ENCODE results near the gene GBP1. TPM values are rescaled to one million over a fixed set of nuclear protein-coding genes. Genes with fewer than 3 reads are reported as not detected.
"Not testable (repeated sequence)": the region's sequence is repeated elsewhere in the genome, so short reads cannot be mapped to it uniquely, and the experiment has no call there.

The GBP1 gene
- polyA plus RNA-seq, 6 donors from 2014 or later = 4.2 to 15.7 (median 7.6) TPM

DNA sequence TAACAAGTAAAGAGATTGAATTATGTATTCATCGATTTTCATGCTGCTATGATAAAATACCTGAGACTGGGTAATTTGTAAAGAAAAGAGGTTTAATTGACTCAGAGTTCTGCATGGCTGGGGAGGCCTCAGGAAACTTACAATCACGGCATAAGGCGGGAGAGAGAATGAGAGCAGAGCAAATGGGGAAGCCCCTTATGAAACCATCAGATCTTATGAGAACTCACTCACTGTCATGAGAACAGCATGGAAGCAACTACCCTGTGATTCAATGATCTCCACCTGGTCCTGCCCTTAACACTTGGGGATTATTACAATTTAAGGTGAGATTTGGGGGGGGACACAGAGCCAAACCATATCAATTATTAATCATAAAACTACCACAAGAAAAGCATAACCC lies 39.1 kb downstream of the GBP1 start:
- Mint-ChIP-seq H3K4me1 (peaks cover 14 to 21% (median 20%) of the 10 kb centered on the region in 3 donors), H3K27me3 (no peaks in the 10 kb centered on the region), H3K27ac (peak overlapping the region in 2 of 6 donors; percentile 36 to 67), H3K4me3 (no peak overlapping the region), H3K36me3 (peaks cover 0 to 2% of the 10 kb centered on the region in 2 donors), H3K9me3 (peaks cover 0 to 11% (median 3%) of the 10 kb centered on the region in 7 donors)
- ATAC-seq (ENCODE audit: low read depth in 2 of 2) (no peak), DNase-seq (no peak)

DNA sequence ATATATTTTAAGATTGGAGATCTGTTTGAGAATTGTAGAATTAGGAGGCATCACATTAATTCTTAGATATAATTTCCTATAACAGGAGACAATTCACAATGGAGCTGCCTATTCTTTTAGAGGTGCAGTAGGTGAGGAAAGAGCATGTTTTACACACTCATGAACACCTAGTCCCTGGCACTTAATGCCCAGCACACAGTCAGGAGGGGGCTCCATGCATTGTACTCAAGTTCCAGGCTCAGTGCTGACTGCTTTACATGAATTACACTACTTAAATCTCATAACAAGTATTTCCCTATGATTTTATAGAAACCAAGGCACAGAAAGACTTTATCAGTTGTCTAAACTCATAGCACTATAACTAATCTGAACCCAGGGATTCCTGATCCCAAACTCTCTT lies 42.0 kb downstream of the GBP1 start:
- peaks cover 5 to 13% of the 10 kb centered on the region in 2 donors for H3K36me3 Mint-ChIP-seq
- H3K9me3 Mint-ChIP-seq = peaks cover 0 to 11% (median 0%) of the 10 kb centered on the region in 7 donors
- peak overlapping the region; percentile 84 to 95 (median 92) for H3K4me3 Mint-ChIP-seq
- ATAC-seq (ENCODE audit: low read depth in 2 of 2) (no peak), DNase-seq (no peak)
- H3K27ac Mint-ChIP-seq = peak overlapping the region; percentile 85 to 96 (median 93)
- H3K4me1 Mint-ChIP-seq = peaks cover 17 to 43% (median 38%) of the 10 kb centered on the region in 3 donors
- H3K27me3 Mint-ChIP-seq = no peaks in the 10 kb centered on the region

DNA sequence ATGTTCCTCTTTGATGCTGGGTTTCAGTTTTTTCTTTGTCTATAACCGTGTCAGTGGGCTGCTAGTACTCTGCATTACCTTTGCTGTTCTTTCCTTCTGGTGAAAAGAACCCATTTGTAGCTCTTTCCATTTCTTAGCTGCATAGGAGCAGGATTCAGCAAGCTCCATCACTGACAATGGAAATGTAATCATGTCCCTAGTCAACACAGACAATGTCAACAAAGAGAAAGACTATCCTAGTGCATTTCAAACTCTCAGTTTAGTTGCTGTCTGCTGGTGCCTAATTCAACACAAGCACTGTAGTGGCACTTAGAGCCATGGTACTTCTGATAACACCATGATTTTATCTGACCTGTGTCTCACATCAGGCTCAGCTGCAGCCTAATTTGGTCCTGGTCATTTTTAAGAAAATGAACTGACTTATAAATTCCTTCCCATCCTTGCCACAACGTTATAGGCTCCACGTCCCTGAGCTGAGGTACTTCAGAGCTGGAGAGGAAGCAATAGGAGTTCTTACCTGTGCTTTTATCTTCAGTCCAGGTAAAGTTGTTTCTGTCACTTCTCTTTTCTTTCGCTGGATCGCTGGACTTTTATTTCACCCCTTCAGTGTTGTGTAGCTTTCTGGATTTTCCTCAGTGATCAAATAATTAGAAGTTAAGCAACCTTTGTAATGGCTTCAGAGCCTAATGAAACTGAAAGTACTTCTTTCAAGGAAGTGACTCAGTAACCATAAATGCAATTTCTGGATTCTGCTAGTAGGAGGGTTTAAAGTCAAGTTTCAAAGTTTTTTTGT lies 42.6 kb downstream of the GBP1 start, which contains the start of gene GBP3:
GBP3 (minus strand) TSS at position 700 of the 793 bp plus-strand sequence. CDS start 2,145 bp downstream, outside the sequence.
- H3K36me3 Mint-ChIP-seq = peaks cover 8 to 13% of the 10 kb centered on the region in 2 donors
- peak within 1 kb of the TSS; percentile 85 to 96 (median 93) for H3K27ac Mint-ChIP-seq
- ATAC-seq (ENCODE audit: low read depth in 2 of 2) (peak; percentile 72 to 74), DNase-seq (peak; percentile 29)
- H3K27me3 Mint-ChIP-seq = no peaks in the 10 kb centered on the region
- H3K4me3 Mint-ChIP-seq = peak within 1 kb of the TSS; percentile 84 to 95 (median 92)
- peaks cover 0 to 11% (median 0%) of the 10 kb centered on the region in 7 donors for H3K9me3 Mint-ChIP-seq
- H3K4me1 Mint-ChIP-seq = peaks cover 17 to 45% (median 43%) of the 10 kb centered on the region in 3 donors

DNA sequence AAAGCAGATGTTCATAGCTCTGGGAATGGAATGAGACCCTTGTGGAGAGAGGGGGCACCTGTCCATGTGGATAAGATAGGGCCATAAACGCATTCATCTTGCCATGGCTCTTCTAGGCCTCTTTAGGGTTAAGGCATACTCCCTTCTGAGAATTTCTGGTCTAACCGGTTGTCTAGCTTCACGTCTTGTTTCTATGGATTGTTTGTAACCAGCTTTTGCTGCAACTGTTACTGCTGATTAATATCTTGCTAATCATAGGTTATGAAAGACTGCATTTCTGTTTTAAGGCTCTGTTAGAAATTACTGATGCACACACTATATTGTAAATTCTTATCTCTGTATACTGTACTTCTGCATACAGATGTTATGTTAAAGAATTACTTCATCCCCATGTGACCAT lies 46.7 kb downstream of the GBP1 start:
- H3K4me1 Mint-ChIP-seq = peaks cover 21 to 50% (median 45%) of the 10 kb centered on the region in 3 donors

DNA sequence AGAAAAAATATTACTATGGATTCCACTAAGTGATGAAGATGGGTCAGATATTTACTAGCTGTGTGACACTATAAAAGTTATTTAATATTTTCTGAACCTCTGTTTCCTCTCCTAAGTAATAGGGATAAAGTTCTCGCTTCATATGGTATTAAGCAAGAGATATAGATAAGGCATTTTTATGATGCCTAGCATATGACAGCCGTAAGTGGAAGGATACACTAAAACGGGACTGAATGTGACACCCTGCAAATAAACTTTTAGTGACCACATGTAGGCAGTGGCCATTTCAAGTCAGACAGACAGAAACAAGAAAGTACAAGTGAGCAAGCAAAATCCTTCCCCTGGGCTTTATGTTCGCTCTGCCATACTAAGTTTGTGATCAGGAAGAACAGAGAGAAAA lies 56.5 kb downstream of the GBP1 start:
- H3K4me3 Mint-ChIP-seq = no peak overlapping the region
- H3K36me3 Mint-ChIP-seq = peaks cover 36 to 42% of the 10 kb centered on the region in 2 donors
- H3K4me1 Mint-ChIP-seq = peaks cover 0 to 9% (median 6%) of the 10 kb centered on the region in 3 donors
- no peak for DNase-seq
- ATAC-seq (ENCODE audit: low read depth in 2 of 2) = no peak
- H3K27ac Mint-ChIP-seq = peak overlapping the region in 1 of 6 donors; percentile 14
- no peaks in the 10 kb centered on the region for H3K27me3 Mint-ChIP-seq
- H3K9me3 Mint-ChIP-seq = no peaks in the 10 kb centered on the region

More for the DNA sequence above, 46.7 kb downstream of the GBP1 start:
- not testable (repeated sequence) for DNase-seq; ATAC-seq (ENCODE audit: low read depth in 2 of 2); H3K27me3 Mint-ChIP-seq; H3K9me3 Mint-ChIP-seq
- Mint-ChIP-seq H3K4me3 (peak overlapping the region in 1 of 8 donors; percentile 16), H3K27ac (peak overlapping the region in 1 of 6 donors; percentile 32), H3K36me3 (peaks cover 22 to 24% of the 10 kb centered on the region in 2 donors)

DNA sequence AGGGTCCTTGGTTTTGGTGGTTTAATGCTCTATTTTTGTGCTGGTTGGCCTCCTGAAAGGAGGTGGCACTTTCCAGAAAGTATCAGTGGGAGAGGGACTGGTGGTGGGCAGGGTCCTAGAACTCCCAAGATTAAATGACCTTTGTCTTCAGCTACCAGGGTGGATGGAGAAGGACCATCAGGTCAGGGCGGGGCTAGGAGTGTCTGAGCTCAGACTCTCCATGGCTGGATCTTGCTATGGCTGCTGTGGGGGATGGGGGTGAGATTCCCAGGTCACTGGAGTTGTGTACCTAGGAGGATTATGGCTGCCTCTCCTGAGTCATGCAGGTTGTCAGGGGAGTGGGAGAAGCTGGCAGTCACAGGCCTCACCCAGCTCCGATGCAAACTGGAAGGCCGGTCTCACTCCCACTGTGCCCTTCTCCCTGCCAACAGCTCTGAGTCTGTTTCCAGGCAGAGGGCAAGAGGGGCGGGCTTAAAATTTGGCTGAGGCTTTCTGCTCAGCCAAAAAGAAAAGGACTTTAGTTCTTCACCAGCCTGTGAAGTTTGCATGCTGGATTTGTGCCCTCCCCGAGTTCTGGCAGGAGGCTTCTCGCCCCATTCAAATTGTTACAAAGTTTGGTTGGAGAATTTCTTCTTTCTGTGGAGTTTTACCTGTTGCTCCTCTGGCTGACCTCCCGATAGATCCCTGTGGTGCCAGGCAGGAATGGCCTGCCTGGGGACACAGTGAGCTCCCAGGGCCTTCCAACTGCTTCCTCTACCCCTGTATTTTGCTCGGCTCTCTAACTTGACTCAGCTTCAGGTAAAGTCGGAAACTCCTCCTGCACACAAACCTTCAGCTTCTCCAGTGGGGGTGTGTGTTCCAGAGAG lies 59.5 kb downstream of the GBP1 start:
- H3K36me3 Mint-ChIP-seq = peaks cover 30 to 36% of the 10 kb centered on the region in 2 donors
- no peaks in the 10 kb centered on the region for H3K27me3 Mint-ChIP-seq
- no peak overlapping the region for H3K4me3 Mint-ChIP-seq

More for the DNA sequence above, 59.5 kb downstream of the GBP1 start:
- H3K9me3 Mint-ChIP-seq = no peaks in the 10 kb centered on the region
- H3K27ac Mint-ChIP-seq = peak overlapping the region in 2 of 6 donors; percentile 27 to 60
- ATAC-seq (ENCODE audit: low read depth in 2 of 2) = no peak
- H3K4me1 Mint-ChIP-seq = peaks cover 0 to 9% (median 6%) of the 10 kb centered on the region in 3 donors
- no peak for DNase-seq

Other genes starting within 250 kb of the GBP1 start
- 10 to 100 TPM; 49.1 to 68.3 (median 59.0) TPM for gene GTF2B, start 173.6 kb downstream of the GBP1 start, polyA plus RNA-seq (ENCODE audit: low read depth in 6 of 6)
- gene KYAT3, start 72.6 kb downstream of the GBP1 start, polyA plus RNA-seq (ENCODE audit: low read depth in 6 of 6) = 10 to 100 TPM; 12.9 to 29.5 (median 21.7) TPM
- 10 to 100 TPM in 4 of 6 donors, 1 to 10 TPM in 2; 4.4 to 13.1 (median 11.6) TPM for gene RBMXL1, start 72.6 kb downstream of the GBP1 start, polyA plus RNA-seq (ENCODE audit: low read depth in 6 of 6)
- gene GBP3, start 42.3 kb downstream of the GBP1 start, polyA plus RNA-seq (ENCODE audit: low read depth in 6 of 6) = 1 to 10 TPM; 4.3 to 8.5 (median 5.7) TPM
- 10 to 100 TPM in 3 of 6 donors, 1 to 10 TPM in 3; 5.4 to 21.9 (median 10.1) TPM for gene GBP2, start 60.9 kb upstream of the GBP1 start, polyA plus RNA-seq (ENCODE audit: low read depth in 6 of 6)
- gene GBP7, start 110.8 kb upstream of the GBP1 start, polyA plus RNA-seq (ENCODE audit: low read depth in 6 of 6) = under 1 TPM in 1 of 6 donors, not detected in 5; 0.15 TPM
- gene GBP4, start 133.7 kb upstream of the GBP1 start, polyA plus RNA-seq (ENCODE audit: low read depth in 6 of 6) = 10 to 100 TPM; 13.3 to 38.9 (median 22.8) TPM
- 10 to 100 TPM in 2 of 6 donors, 1 to 10 TPM in 4; 2.6 to 22.4 (median 8.9) TPM for gene GBP5, start 207.7 kb upstream of the GBP1 start, polyA plus RNA-seq (ENCODE audit: low read depth in 6 of 6)